Stimulated activated CD8-positive, alpha-beta memory T cell treated with anti-CD3 and anti-CD28 coated beads, Interleukin-7, amount 100 ng/mL, for 1 hour (primary cell): ENCODE measurements around the gene CHMP5.
A peak's percentile ranks its signal among the peaks of the same experiment; 100 is the strongest.

Source experiments
- DNase-seq, 2 donors: peaks; one replicate each; pipeline ENCODE4 v3.0.0-alpha.2; 2020; ENCODE audit warnings: low read depth in 2 of 2

Gene CHMP5

DNA sequence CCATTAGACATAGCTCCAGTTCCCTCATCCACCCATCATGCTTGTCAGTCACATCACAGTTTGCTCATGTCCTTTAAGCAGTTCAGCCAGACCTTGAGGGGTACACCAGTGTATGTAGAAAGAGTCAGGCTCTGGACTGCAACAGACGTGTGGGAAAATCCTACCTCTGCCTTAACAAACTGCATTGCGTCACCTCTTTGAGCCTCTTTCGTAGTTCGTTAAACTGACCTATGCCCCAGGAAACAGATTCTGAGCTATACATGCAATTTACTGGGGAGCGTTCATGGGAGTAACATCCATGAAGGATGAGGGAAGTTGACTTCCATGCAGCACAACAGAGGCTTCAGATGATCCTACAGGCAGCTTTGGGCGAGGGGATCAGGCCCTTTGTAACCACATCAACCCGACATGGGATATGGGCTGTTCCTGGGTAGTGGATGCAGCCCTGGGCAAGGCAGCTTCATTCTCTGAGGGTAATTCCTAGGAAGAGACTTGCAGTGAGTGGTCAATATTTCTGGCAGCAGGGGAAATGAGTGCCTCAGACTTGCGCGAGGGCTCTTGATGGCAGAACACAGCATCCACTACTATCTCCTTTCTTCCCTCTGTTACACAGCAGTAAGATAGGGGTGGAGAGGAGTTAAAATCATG is 20.6 kb upstream of the CHMP5 start:
- DNase-seq = no peak

- no peak for DNase-seq
Observed at GRCh38 chr9:33245341-33245740, 19.5 kb upstream of the CHMP5 start.

- no peak for DNase-seq
Observed at GRCh38 chr9:33246269-33246860, 18.5 kb upstream of the CHMP5 start.

DNA sequence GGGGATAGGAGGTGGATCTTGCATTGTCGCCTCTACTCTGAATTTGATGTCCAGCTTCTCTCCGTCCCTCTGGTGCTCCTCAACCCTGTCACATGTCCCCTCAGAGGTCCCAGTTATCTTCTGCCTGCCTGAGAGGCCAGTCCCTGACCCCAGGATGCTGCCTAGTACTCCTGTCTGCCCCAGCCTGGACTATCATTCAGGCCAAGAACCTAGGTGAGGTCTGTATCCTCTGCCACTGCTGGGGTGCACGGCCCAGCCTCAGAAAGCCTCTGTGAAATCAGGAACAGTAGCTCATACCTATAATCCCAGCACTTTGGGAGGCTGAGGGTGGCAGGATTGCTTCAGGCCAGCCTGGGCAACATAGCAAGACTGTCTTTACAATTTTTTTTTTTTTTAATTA is 16.2 kb upstream of the CHMP5 start:
- DNase-seq = no peak

- no peak for DNase-seq
Observed at GRCh38 chr9:33249087-33249658, 15.7 kb upstream of the CHMP5 start.

- DNase-seq = no peak
Observed at GRCh38 chr9:33249983-33250382, 14.9 kb upstream of the CHMP5 start.

GRCh38 chr9:33250458-33250995 is 14.3 kb upstream of the CHMP5 start:
- DNase-seq = no peak

DNA sequence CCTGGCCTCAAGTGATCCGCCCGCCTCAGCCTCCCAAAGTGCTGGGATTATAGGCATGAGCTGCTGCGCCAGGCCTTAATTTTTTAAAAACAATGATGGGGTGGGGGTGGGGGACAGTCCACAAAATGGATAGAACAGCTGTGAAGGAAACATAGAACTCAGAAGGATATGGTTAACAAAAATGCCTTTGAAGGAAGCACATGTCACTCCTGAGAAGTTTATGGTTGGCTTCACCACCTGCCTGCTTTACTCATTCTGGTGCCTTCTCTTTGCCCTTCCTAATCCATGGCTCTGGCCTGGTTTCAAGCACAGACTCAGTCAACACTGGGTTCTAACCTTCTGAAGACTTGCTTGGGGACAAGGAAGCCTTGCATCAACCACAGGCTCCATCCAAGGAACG is 10.6 kb upstream of the CHMP5 start:
- DNase-seq = no peak

GRCh38 chr9:33255014-33255413 is 9.8 kb upstream of the CHMP5 start:
- no peak for DNase-seq

- no peak for DNase-seq
Observed at GRCh38 chr9:33255471-33255870, 9.4 kb upstream of the CHMP5 start.

GRCh38 chr9:33256236-33256635 is 8.6 kb upstream of the CHMP5 start:
- no peak for DNase-seq

DNA sequence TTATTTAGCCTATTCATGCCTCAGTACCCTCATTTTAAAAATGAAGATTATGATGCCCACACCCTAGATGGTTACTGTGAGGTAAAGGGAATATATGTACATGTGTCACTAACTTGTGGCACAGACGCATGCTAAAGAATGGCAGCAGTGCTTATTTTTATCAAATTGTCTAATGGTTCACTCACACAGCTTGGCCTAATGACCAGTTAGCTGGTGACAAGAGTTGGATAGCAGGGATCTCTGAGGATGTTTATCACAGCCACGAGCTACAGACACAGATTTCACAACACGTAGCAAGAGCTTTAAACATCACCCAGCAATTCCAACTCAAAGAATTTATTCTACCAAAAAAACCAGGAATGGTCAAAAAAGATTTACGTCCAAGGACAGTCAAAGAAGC is 7.6 kb upstream of the CHMP5 start:
- DNase-seq = no peak

DNA sequence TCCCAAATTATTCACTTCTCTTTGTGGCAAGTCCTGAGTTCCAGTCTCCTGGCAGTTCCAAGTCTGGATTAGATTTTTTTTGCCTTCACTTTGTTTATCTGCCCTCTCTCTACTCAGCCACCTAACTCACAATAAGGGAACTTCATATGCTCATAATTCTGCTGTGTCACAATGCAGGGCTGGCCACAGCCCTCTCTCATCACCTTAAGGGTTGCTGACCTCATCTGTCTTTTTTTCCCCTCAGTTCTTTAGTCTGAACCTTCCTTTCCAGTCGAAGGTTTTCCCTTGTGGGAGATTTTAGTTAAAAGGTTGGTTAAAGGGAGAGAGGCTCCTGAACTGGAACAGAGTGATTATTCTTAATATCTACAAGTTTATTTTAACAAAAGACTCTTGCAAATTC is 4.5 kb upstream of the CHMP5 start:
- no peak for DNase-seq

DNA sequence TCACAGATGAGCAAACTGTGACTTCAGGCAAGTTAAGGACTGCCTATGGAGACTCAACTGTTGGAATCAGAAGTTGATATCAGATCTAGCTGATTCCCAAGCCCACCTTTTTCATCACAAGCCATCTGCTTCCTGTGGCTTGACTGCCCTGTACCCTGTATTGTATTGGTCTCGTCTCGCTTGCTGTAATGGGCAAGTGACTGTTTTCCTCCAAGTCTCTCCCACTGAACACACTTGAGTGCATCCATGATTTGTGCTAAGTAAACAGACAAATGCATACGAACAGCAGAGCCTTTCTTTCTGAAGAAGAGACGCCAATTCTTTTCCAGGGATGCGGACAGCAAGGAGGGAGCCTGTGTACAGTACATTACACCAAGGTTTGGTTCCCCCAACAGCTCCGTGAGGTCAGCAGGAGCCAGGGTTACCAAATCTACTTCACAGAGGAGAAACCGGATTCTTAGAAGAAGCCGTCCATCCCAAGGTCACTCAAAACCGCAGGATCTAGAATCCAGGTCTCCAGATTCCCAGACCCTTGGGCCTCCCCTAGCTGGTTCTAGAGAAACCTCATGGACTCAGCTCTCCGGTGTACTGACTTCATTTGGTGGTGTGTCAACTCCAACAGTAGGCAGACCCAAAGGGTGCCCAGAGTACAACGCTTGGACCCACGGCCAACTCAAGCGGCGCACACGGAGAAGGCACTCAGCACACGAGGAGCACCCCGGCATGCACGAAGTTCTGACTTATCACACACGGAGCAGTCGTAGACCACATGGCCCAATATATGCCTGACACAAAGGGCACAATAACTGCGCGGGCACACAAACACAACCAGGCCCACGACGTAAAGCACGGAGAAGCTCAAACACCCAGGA is 1.5 kb upstream of the CHMP5 start:
- no peak for DNase-seq

GRCh38 chr9:33264003-33264472 is 811 bp upstream of the CHMP5 start:
- DNase-seq = peak in 1 of 2 donors; percentile 5

DNA sequence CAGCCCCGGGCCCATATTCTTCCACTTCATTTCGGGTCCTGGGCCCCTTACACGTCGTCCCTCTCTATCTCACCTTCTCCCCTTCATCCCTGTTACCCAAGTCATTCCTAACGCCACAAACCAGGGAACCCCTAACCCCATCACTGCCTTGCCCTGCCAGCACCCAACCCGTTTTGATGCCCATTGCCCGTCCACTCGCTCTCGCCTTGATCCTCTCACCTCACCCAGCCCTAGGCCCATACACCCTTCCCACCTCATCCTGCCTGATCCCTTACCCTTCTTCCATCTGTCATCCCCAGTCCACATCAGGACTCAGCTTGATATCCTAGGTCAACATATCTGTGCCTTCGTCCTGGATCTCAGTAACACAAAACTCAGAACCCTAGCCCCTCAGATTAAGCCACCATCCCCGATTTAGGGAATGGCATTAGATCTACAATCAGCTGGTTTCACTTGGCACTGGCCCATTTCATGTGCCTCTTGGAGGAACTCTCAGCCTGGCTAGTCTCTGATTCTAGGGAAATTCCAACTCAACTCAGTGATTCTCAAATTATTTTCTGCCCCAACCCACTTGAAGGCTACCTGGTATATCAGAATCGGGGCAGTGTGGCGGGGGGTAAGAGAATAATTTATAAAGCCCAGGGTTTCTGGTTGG is 489 bp downstream of the CHMP5 start:
- DNase-seq = no peak

DNA sequence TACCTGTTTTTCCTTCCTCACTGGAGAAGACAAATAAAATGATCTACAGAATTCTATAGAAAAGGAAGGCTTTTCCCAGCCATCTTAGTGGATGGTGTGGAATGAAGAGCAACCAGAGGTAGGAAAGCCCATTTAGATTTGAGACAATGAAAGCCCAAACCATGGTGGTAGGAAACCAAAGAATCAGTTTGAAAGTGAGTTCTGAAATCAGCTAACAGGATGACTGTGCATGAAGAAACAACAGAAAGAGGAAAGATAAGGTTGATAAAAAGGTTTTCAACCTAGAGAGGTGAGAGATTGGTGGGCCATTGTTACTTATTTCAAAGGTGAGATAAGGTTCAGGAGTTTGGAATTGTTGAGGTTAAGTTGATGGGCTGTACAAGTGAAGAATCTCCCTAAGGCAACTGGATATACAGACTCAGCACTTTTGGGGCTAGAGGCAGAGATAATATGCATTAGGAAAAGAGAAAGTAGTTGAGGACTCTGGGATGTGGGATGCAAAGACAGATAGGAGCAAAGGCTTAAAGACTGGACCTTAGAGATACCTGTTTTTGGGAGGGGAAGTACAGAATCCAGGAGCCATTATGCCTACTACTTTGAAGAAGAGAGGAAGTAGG is 2.4 kb downstream of the CHMP5 start:
- DNase-seq = no peak

DNA sequence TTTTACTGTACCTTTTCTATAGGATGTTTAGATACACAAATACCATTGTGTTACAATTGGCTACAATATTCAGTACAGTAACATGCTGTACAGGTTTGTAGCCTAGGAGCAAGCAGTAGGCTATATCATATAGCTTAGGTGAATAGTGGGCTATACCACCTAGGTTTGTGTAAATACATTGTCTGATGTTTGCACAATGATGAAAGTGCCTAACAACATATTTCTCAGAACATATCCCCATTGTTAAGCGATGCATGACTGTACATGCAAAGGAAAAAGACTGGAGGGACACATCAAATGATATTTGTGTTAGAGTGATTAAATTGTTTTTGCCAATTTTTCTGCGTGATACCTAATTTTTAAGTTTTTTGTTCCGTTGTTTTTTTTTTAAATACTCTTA is 5.3 kb downstream of the CHMP5 start:
- DNase-seq = no peak

DNA sequence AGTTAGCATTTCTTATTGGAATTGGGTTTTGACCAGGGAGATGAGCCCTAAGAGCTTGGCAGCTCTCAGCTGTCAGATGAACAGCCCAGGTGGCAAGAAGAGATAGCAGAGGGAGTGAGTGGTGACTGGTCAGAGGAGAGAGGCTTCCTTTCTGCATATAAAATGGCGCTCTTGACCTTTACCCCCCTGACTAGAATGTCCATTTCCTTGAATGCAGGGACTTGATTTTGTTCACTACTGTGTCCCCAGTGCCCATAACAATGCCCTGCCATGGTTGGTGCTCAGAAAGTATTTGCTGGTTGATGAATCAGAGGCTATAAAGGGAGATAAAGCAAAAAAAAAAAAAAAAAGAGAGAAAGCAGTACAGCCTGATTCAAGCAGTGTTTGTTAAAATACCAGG is 7.2 kb downstream of the CHMP5 start:
- no peak for DNase-seq

GRCh38 chr9:33273266-33273971 is 8.6 kb downstream of the CHMP5 start:
- DNase-seq = no peak

DNA sequence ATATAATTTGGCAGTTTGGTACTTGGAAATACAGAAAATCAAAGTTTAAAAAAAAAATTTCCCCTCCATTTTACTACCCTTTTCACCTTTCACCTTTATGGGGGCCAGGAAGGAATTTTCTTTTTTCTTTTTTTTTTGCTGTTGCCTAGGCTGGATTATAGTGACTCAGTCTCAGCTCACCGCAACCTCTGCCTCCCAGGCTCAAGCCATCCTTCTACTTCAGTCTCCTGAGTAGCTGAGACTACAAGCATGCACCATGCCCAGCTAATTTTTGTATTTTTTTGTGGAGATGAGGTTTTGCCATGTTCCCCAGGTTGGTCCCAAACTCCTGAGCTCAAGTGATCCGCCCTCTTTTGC is 9.1 kb downstream of the CHMP5 start:
- DNase-seq = no peak
